ENCODE measurements around the gene PTGES3L. TPM values are rescaled to one million over a fixed set of nuclear protein-coding genes. Genes with fewer than 3 reads are reported as not detected.

The PTGES3L gene
- total and polyA plus RNA-seq, 2 of the 13 experiments (the other 11 are each of a cell fraction or from before 2014, with no cell fraction given) = 1.2 to 2.9 TPM

GRCh38 chr17:43021741-43022512 is 42.0 kb upstream of the PTGES3L start, which contains the start of gene VAT1 (continued):
- peak; percentile 14; the same call in 1 of the 2 replicates for TF ChIP-seq TIGD3 (CRISPR knock-in tag; IDR thresholded peaks at IDR 0.05; ENCODE audit: borderline replicate concordance)
- no peak for TF ChIP-seq KAT2B (IDR thresholded peaks at IDR 0.05; ENCODE audit: borderline replicate concordance, low read depth, low read length)
- TF ChIP-seq AFF4 (CRISPR knock-in tag; IDR thresholded peaks at IDR 0.05) = no peak
- peak; percentile 43 for TF ChIP-seq HDAC2 (CRISPR knock-in tag; IDR thresholded peaks at IDR 0.05)
- TF ChIP-seq ZNF251 (CRISPR knock-in tag; IDR thresholded peaks at IDR 0.05) = peak; percentile 85
- 0 out of 2 replicates have a peak, but pooled peaks have one; percentile 18 for TF ChIP-seq ZNF280D (CRISPR knock-in tag; IDR thresholded peaks at IDR 0.05)
- no peak for TF ChIP-seq NR3C1 (CRISPR knock-in tag; IDR thresholded peaks at IDR 0.05)
- peak; percentile 100 for TF ChIP-seq ZFP91 (CRISPR knock-in tag; IDR thresholded peaks at IDR 0.05; ENCODE audit: borderline replicate concordance)
- peak; percentile 90 for TF ChIP-seq TAF1 (CRISPR knock-in tag; IDR thresholded peaks at IDR 0.05)
- TF ChIP-seq ZFP36L2 (CRISPR knock-in tag; IDR thresholded peaks at IDR 0.05) = no peak
- peak; percentile 51; the same call in 1 of the 2 replicates for TF ChIP-seq RXRA (CRISPR knock-in tag; IDR thresholded peaks at IDR 0.05)
- no peak; the same call in 1 of the 2 replicates for TF ChIP-seq PHF20 (CRISPR knock-in tag; IDR thresholded peaks at IDR 0.05)
- peak; percentile 66 for TF ChIP-seq ZNF503 (CRISPR knock-in tag; IDR thresholded peaks at IDR 0.05)
- TF ChIP-seq ZBTB1 (CRISPR knock-in tag; IDR thresholded peaks at IDR 0.05; ENCODE audit: borderline replicate concordance) = peak; percentile 55; the same call in 1 of the 2 replicates
- peak; percentile 98 for TF ChIP-seq ZBTB42 (CRISPR knock-in tag; IDR thresholded peaks at IDR 0.05)
- TF ChIP-seq ZZZ3 (CRISPR knock-in tag; IDR thresholded peaks at IDR 0.05; ENCODE audit: borderline replicate concordance) = peak; percentile 82

Measured in HepG2 (cell line).